ENCODE measurements around the gene TMIGD1. TPM values are rescaled to one million over a fixed set of nuclear protein-coding genes. Genes with fewer than 3 reads are reported as not detected.

Gene TMIGD1
- total RNA-seq, 4 donors from 2014 or later, result 5.0 to 684 (median 290) TPM

GRCh38 chr17:30376621-30377452 is 43.0 kb upstream of the TMIGD1 start:
- TF ChIP-seq POLR2A (IDR thresholded peaks at IDR 0.05) (no peak), CTCF (IDR thresholded peaks at IDR 0.05) (no peak)
- Histone ChIP-seq H3K9me3 (no peaks in the 10 kb centered on the region), H3K27me3 (no peaks in the 10 kb centered on the region), H3K36me3 (no peaks in the 10 kb centered on the region), H3K4me3 (no peak overlapping the region), H3K4me1 (peaks cover 0 to 29% (median 3%) of the 10 kb centered on the region in 4 donors), H3K27ac (no peak overlapping the region)
- no peak for DNase-seq

GRCh38 chr17:30375661-30376060 is 41.8 kb upstream of the TMIGD1 start:
- Histone ChIP-seq H3K27me3 (no peaks in the 10 kb centered on the region), H3K27ac (no peak overlapping the region)
- no peak for DNase-seq

GRCh38 chr17:30372755-30373154 is 38.9 kb upstream of the TMIGD1 start:
- Histone ChIP-seq H3K27ac (no peak overlapping the region), H3K4me1 (peaks cover 0 to 5% (median 0%) of the 10 kb centered on the region in 4 donors), H3K27me3 (no peaks in the 10 kb centered on the region), H3K4me3 (no peak overlapping the region), H3K9me3 (no peaks in the 10 kb centered on the region), H3K36me3 (no peaks in the 10 kb centered on the region)
- DNase-seq, result no peak
- TF ChIP-seq CTCF (IDR thresholded peaks at IDR 0.05), result peak in 1 of 6 experiments; percentile 13
- no peak for TF ChIP-seq POLR2A (IDR thresholded peaks at IDR 0.05)

More at GRCh38 chr17:30375661-30376060, 41.8 kb upstream of the TMIGD1 start:
- no peak overlapping the region for H3K4me3 ChIP-seq
- TF ChIP-seq POLR2A (IDR thresholded peaks at IDR 0.05) (no peak), CTCF (IDR thresholded peaks at IDR 0.05) (no peak)
- peaks cover 0 to 18% (median 3%) of the 10 kb centered on the region in 4 donors for H3K4me1 ChIP-seq
- no peaks in the 10 kb centered on the region for H3K9me3 ChIP-seq
- H3K36me3 ChIP-seq, result no peaks in the 10 kb centered on the region

GRCh38 chr17:30369995-30370394 is 36.1 kb upstream of the TMIGD1 start:
- no peak overlapping the region for H3K27ac ChIP-seq
- no peak overlapping the region for H3K4me3 ChIP-seq
- no peaks in the 10 kb centered on the region for H3K9me3 ChIP-seq
- DNase-seq, result no peak
- TF ChIP-seq CTCF (IDR thresholded peaks at IDR 0.05) (no peak), POLR2A (IDR thresholded peaks at IDR 0.05) (no peak)
- peaks cover 0 to 3% (median 0%) of the 10 kb centered on the region in 4 donors for H3K4me1 ChIP-seq
- no peaks in the 10 kb centered on the region for H3K36me3 ChIP-seq
- H3K27me3 ChIP-seq, result no peaks in the 10 kb centered on the region

- no peak for DNase-seq
- H3K36me3 ChIP-seq, result no peaks in the 10 kb centered on the region
- H3K27me3 ChIP-seq, result no peaks in the 10 kb centered on the region
- no peak overlapping the region for H3K4me3 ChIP-seq
- peaks cover 0 to 3% (median 0%) of the 10 kb centered on the region in 4 donors for H3K4me1 ChIP-seq
- H3K9me3 ChIP-seq, result no peaks in the 10 kb centered on the region
- TF ChIP-seq POLR2A (IDR thresholded peaks at IDR 0.05) (no peak), CTCF (IDR thresholded peaks at IDR 0.05) (no peak)
- no peak overlapping the region for H3K27ac ChIP-seq
These were observed 35.3 kb upstream of the TMIGD1 start for GRCh38 chr17:30368912-30369720.
